ENCODE results near the gene CLPSL2.

The CLPSL2 gene

DNA sequence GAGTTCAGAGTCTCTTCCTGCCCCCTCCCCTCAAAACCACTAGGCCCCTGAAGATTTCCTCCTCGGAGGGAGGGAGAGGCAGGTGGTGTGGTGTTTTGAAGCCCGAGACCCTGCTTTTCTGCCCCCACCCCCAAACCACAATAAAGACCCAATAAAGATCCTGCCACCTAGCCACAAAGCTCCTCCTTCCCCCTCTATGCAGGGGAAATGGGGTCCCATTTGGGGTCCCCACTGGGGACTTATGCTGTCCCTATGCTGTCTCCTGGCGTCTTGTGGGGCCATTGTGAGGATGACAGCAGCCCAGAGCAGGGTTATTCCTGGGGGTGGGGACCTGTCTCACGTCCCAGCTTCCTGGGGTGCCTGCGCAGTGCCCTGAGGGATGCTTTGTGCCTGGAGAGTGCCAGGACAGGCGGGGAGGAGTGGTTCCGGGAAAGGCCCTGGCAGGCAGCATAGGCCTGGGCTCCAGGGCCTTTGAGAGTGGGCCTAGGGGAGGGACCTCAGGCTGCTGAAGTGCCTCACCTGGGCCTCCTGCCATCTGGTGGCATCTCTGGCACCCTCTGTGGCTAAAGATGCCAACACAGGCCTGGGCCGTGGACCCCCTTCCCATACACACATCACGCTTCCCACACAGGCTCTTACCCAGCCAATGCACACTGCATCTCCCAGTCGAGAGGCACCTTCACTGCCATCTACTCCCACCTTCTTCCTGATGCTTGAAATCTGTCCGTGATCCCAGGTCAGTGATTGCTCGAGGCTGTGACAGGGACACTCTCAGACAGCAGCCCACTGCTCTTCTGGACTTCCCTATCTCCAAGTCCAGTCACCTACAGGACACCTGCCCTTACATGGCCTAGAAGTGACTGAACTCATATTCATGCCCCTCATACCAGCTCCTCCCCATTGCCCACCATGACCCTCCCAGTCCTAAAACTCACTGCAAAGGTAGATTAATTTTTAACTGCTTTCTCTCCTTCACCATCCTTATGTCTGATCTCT, 47.4 kb upstream of the CLPSL2 start:
- peak overlapping the region; percentile 61 for H3K9ac ChIP-seq (ENCODE audit: low read length)
- TF ChIP-seq CTCF (IDR thresholded peaks at IDR 0.05; ENCODE audit: low read length), result peak; percentile 55; the same call in 1 of the 2 replicates
- TF ChIP-seq EZH2 (IDR thresholded peaks at IDR 0.05; ENCODE audit: borderline replicate concordance, low read length), result no peak
- no peaks in the 10 kb centered on the region for H3K36me3 ChIP-seq (ENCODE audit: insufficient read depth, low read length)
- H3K27me3 ChIP-seq (ENCODE audit: insufficient read depth, low read length), result no peaks in the 10 kb centered on the region
- no peak overlapping the region for H2AFZ ChIP-seq (ENCODE audit: low read length)
- peak overlapping the region; percentile 68 for H3K4me2 ChIP-seq (ENCODE audit: low read length)
- H4K20me1 ChIP-seq (ENCODE audit: insufficient read depth, low read length), result no peaks in the 10 kb centered on the region
- no peaks in the 10 kb centered on the region for H3K9me2 ChIP-seq (ENCODE audit: low read depth, low read length)
- no peaks in the 10 kb centered on the region for H3K79me2 ChIP-seq (ENCODE audit: insufficient read depth, low read length)
- H3F3A ChIP-seq (ENCODE audit: insufficient read depth, low read length), result peaks cover 9% of the 10 kb centered on the region; the same call in 1 of the 2 replicates
- H3K27ac ChIP-seq (ENCODE audit: low read depth, low read length, poor library complexity, severe bottlenecking), result peak overlapping the region; percentile 97
- H3K4me1 ChIP-seq (ENCODE audit: insufficient read depth, low read length, severe bottlenecking), result peaks cover 86% of the 10 kb centered on the region
- no peaks in the 10 kb centered on the region for H3K9me3 ChIP-seq (ENCODE audit: low read length)
- peak overlapping the region; percentile 43 for H3K4me3 ChIP-seq (ENCODE audit: low read depth, low read length, poor library complexity, severe bottlenecking)

DNA sequence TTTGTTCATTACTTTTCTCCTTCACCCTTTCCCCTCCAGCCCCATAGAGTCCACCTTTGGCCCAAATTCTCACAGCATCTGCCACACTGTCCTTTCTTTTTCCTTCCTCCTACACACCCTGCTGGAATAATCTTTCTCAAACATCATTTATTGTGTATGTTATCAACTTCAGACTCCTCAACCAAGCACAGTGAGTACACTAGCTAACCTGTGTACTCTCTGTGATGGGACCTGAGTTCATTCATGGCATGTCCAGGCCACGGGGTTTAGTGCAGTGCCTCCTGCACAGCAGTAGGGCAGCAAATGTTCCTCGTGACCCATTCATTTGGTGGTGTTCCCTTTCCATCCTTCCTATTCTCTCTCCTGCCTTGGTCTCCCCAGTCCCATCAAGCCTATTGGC, 46.7 kb upstream of the CLPSL2 start:
- Histone ChIP-seq H4K20me1 (ENCODE audit: insufficient read depth, low read length) (no peaks in the 10 kb centered on the region), H3K4me1 (ENCODE audit: insufficient read depth, low read length, severe bottlenecking) (peaks cover 78% of the 10 kb centered on the region), H3K4me2 (ENCODE audit: low read length) (peak overlapping the region; percentile 68; the same call in 1 of the 2 replicates)

More for the DNA sequence above, 46.7 kb upstream of the CLPSL2 start:
- peaks cover 9% of the 10 kb centered on the region; the same call in 1 of the 2 replicates for H3F3A ChIP-seq (ENCODE audit: insufficient read depth, low read length)
- no peak overlapping the region for H2AFZ ChIP-seq (ENCODE audit: low read length)
- no peaks in the 10 kb centered on the region for H3K9me3 ChIP-seq (ENCODE audit: low read length)
- peak overlapping the region; percentile 61 for H3K9ac ChIP-seq (ENCODE audit: low read length)
- H3K79me2 ChIP-seq (ENCODE audit: insufficient read depth, low read length), result no peaks in the 10 kb centered on the region
- H3K9me2 ChIP-seq (ENCODE audit: low read depth, low read length), result no peaks in the 10 kb centered on the region
- H3K27ac ChIP-seq (ENCODE audit: low read depth, low read length, poor library complexity, severe bottlenecking), result peak overlapping the region; percentile 97
- H3K36me3 ChIP-seq (ENCODE audit: insufficient read depth, low read length), result no peaks in the 10 kb centered on the region
- TF ChIP-seq CTCF (IDR thresholded peaks at IDR 0.05; ENCODE audit: low read length) (no peak), EZH2 (IDR thresholded peaks at IDR 0.05; ENCODE audit: borderline replicate concordance, low read length) (no peak)
- no peaks in the 10 kb centered on the region for H3K27me3 ChIP-seq (ENCODE audit: insufficient read depth, low read length)
- H3K4me3 ChIP-seq (ENCODE audit: low read depth, low read length, poor library complexity, severe bottlenecking), result no peak overlapping the region
